HTR-8/SVneo (cell line): Measurements from ENCODE around the gene INAFM1.

ENCODE experiments used
- DNase-seq: peaks from one replicate; pipeline ENCODE4 v3.0.0; 2011; ENCODE audit warnings: low spot score, mixed read lengths; ENCODE audit not compliant: insufficient read length
- FAIRE-seq: peaks from 2 replicates; lab custom pipeline; 2011; peaks lifted over from hg19 to GRCh38; lab: Jason Lieb, UNC

Gene INAFM1

GRCh38 chr19:47305309-47305751 is 30.6 kb downstream of the INAFM1 start:
- DNase-seq: peak; percentile 77
- peak; percentile 88 for FAIRE-seq

- DNase-seq (no peak), FAIRE-seq (no peak)
Measured at GRCh38 chr19:47306303-47306702, 31.6 kb downstream of the INAFM1 start.

- FAIRE-seq (no peak), DNase-seq (no peak)
Measured at GRCh38 chr19:47309038-47309437, 34.4 kb downstream of the INAFM1 start.

GRCh38 chr19:47309608-47310007 is 34.9 kb downstream of the INAFM1 start, which contains the start of gene C5AR1:
TSS of gene C5AR1 (plus strand) at chr19:47309861. CDS start at chr19:47309896, 35 bp downstream.
- FAIRE-seq: no peak
- DNase-seq: no peak

- FAIRE-seq: no peak
Measured at GRCh38 chr19:47310323-47310722, 35.6 kb downstream of the INAFM1 start.

GRCh38 chr19:47310819-47311218 is 36.1 kb downstream of the INAFM1 start:
- FAIRE-seq (no peak), DNase-seq (peak; percentile 57)

More at GRCh38 chr19:47310323-47310722, 35.6 kb downstream of the INAFM1 start:
- no peak for DNase-seq

GRCh38 chr19:47312366-47313006 is 37.8 kb downstream of the INAFM1 start:
- DNase-seq (no peak), FAIRE-seq (no peak)

GRCh38 chr19:47313754-47314295 is 39.1 kb downstream of the INAFM1 start:
- DNase-seq: no peak
- FAIRE-seq: no peak

GRCh38 chr19:47315125-47315821 is 40.6 kb downstream of the INAFM1 start:
- FAIRE-seq (peak; percentile 13), DNase-seq (peak; percentile 93)

- no peak for FAIRE-seq
- DNase-seq: no peak
Measured at GRCh38 chr19:47316513-47316912, 41.8 kb downstream of the INAFM1 start.

GRCh38 chr19:47319923-47320871 is 45.5 kb downstream of the INAFM1 start:
- no peak for FAIRE-seq
- no peak for DNase-seq

GRCh38 chr19:47321630-47322029 is 46.9 kb downstream of the INAFM1 start:
- DNase-seq: no peak
- FAIRE-seq: no peak

GRCh38 chr19:47322058-47322457 is 47.4 kb downstream of the INAFM1 start:
- DNase-seq (no peak), FAIRE-seq (no peak)

- FAIRE-seq (no peak), DNase-seq (no peak)
Measured at GRCh38 chr19:47323409-47323808, 48.7 kb downstream of the INAFM1 start.

- DNase-seq (no peak), FAIRE-seq (peak; percentile 49)
Measured at GRCh38 chr19:47323872-47324271, 49.2 kb downstream of the INAFM1 start.

- DNase-seq (no peak), FAIRE-seq (no peak)
Measured at GRCh38 chr19:47324502-47324901, 49.8 kb downstream of the INAFM1 start.
